Activated CD4-positive, alpha-beta T cell treated with anti-CD3 and anti-CD28 coated beads, Interleukin-2, amount 10 ng/mL, durations not matched to agents 7 days and 5 days (primary cell): Measurements from ENCODE around the gene ERC1. TPM values are rescaled to one million over a fixed set of nuclear protein-coding genes. Genes with fewer than 3 reads are reported as not detected.

Source experiments
- CTCF ChIA-PET: fragments of 350-600 bp; sonication (Branson Sonifier 250); formaldehyde crosslinking; loops from one replicate; lab custom pipeline; 2021; ENCODE audit warnings: antibody characterized with exemption; lab: Charles Lee
- POLR2A ChIA-PET: fragments of 350-600 bp; sonication (Branson Sonifier 250); formaldehyde crosslinking; loops from one replicate; lab custom pipeline; 2021; ENCODE audit warnings: antibody characterized with exemption; lab: Charles Lee
- DNase-seq: peaks from one replicate; pipeline ENCODE4 v3.0.0-alpha.2; 2020
- H3K27ac Mint-ChIP-seq: one replicate; pipeline ENCODE4 v1.8.0; 2021; ENCODE audit warnings: mild to moderate bottlenecking, moderate library complexity, mixed read lengths
- H3K27me3 Mint-ChIP-seq: one replicate; pipeline ENCODE4 v1.8.0; 2021; ENCODE audit warnings: mixed read lengths
- H3K36me3 Mint-ChIP-seq: one replicate; pipeline ENCODE4 v1.8.0; 2021; ENCODE audit warnings: low read depth, mixed read lengths
- H3K4me1 Mint-ChIP-seq: one replicate; pipeline ENCODE4 v1.8.0; 2021; ENCODE audit warnings: mixed read lengths
- H3K4me3 Mint-ChIP-seq: one replicate; pipeline ENCODE4 v1.8.0; 2021; ENCODE audit warnings: mild to moderate bottlenecking, moderate library complexity, mixed read lengths
- H3K9me3 Mint-ChIP-seq: one replicate; pipeline ENCODE4 v1.8.0; 2021; ENCODE audit warnings: mixed read lengths
- total RNA-seq, 2 experiments: library from RNA; stranded (reverse); gene quantifications; one replicate each; pipeline ENCODE4 v1.2.3, GENCODE V29; 2021

ERC1 gene
- total RNA-seq, 2 experiments from 2014 or later: 38.7 to 43.4 TPM

GRCh38 chr12:1102115-1102514 lies 111.1 kb downstream of the ERC1 start:
- ChIA-PET POLR2A (no interaction called here), CTCF (interaction anchor here (0.6 to 5.7 kb wide), 3 partner anchors 9 to 201 kb away, joined by 3 to 20 read pairs (median 7); no protein-coding TSS in a partner anchor)
- Mint-ChIP-seq H3K4me3 (no peak overlapping the region), H3K27ac (no peak overlapping the region), H3K36me3 (peaks cover 3% of the 10 kb centered on the region), H3K4me1 (peaks cover 31% of the 10 kb centered on the region), H3K27me3 (no peaks in the 10 kb centered on the region), H3K9me3 (no peaks in the 10 kb centered on the region)
- DNase-seq: no peak

GRCh38 chr12:1102791-1103450 lies 111.9 kb downstream of the ERC1 start:
- peaks cover 3% of the 10 kb centered on the region for H3K36me3 Mint-ChIP-seq
- no peaks in the 10 kb centered on the region for H3K9me3 Mint-ChIP-seq
- POLR2A ChIA-PET: no interaction called here
- no peak for DNase-seq
- CTCF ChIA-PET: interaction anchor here (0.6 to 5.7 kb wide), 4 partner anchors 10 to 288 kb away, joined by 4 to 20 read pairs (median 7); no protein-coding TSS in a partner anchor
- H3K4me1 Mint-ChIP-seq: peaks cover 37% of the 10 kb centered on the region
- H3K27ac Mint-ChIP-seq: no peak overlapping the region
- H3K27me3 Mint-ChIP-seq: no peaks in the 10 kb centered on the region
- no peak overlapping the region for H3K4me3 Mint-ChIP-seq

- H3K4me3 Mint-ChIP-seq: no peak overlapping the region
- POLR2A ChIA-PET: no interaction called here
- peaks cover 36% of the 10 kb centered on the region for H3K4me1 Mint-ChIP-seq
Observed at GRCh38 chr12:1103632-1104031, 112.6 kb downstream of the ERC1 start.

GRCh38 chr12:1104088-1104800 lies 113.2 kb downstream of the ERC1 start:
- Mint-ChIP-seq H3K9me3 (no peaks in the 10 kb centered on the region), H3K27me3 (no peaks in the 10 kb centered on the region), H3K27ac (no peak overlapping the region), H3K36me3 (peaks cover 3% of the 10 kb centered on the region), H3K4me3 (no peak overlapping the region), H3K4me1 (peaks cover 36% of the 10 kb centered on the region)
- no peak for DNase-seq
- ChIA-PET CTCF (interaction anchor here (0.6 to 5.7 kb wide), 5 partner anchors 10 to 740 kb away, joined by 3 to 20 read pairs (median 4); no protein-coding TSS in a partner anchor), POLR2A (no interaction called here)

More at GRCh38 chr12:1103632-1104031, 112.6 kb downstream of the ERC1 start:
- no peak for DNase-seq
- no peaks in the 10 kb centered on the region for H3K27me3 Mint-ChIP-seq
- H3K36me3 Mint-ChIP-seq: peaks cover 3% of the 10 kb centered on the region
- CTCF ChIA-PET: interaction anchor here (0.6 to 5.7 kb wide), 5 partner anchors 10 to 739 kb away, joined by 3 to 20 read pairs (median 4); no protein-coding TSS in a partner anchor
- no peaks in the 10 kb centered on the region for H3K9me3 Mint-ChIP-seq
- peak overlapping the region; percentile 27 for H3K27ac Mint-ChIP-seq

GRCh38 chr12:1107669-1108068 lies 116.6 kb downstream of the ERC1 start:
- Mint-ChIP-seq H3K27me3 (no peaks in the 10 kb centered on the region), H3K4me3 (no peak overlapping the region), H3K4me1 (peaks cover 34% of the 10 kb centered on the region), H3K27ac (no peak overlapping the region), H3K36me3 (peaks cover 3% of the 10 kb centered on the region), H3K9me3 (no peaks in the 10 kb centered on the region)
- ChIA-PET POLR2A (no interaction called here), CTCF (interaction anchor here (2.8 kb wide), 1 partner anchor 10 kb away, joined by 17 read pairs; no protein-coding TSS in a partner anchor)
- DNase-seq: no peak

GRCh38 chr12:1108276-1108675 lies 117.3 kb downstream of the ERC1 start:
- H3K27me3 Mint-ChIP-seq: no peaks in the 10 kb centered on the region
- H3K27ac Mint-ChIP-seq: no peak overlapping the region
- ChIA-PET POLR2A (no interaction called here), CTCF (interaction anchor here (2.8 kb wide), 1 partner anchor 10 kb away, joined by 17 read pairs; no protein-coding TSS in a partner anchor)
- H3K9me3 Mint-ChIP-seq: no peaks in the 10 kb centered on the region
- H3K4me1 Mint-ChIP-seq: peaks cover 28% of the 10 kb centered on the region
- peaks cover 3% of the 10 kb centered on the region for H3K36me3 Mint-ChIP-seq
- no peak overlapping the region for H3K4me3 Mint-ChIP-seq
- no peak for DNase-seq

GRCh38 chr12:1115484-1116231 lies 124.6 kb downstream of the ERC1 start:
- no peak overlapping the region for H3K4me3 Mint-ChIP-seq
- no peaks in the 10 kb centered on the region for H3K9me3 Mint-ChIP-seq
- H3K4me1 Mint-ChIP-seq: peaks cover 8% of the 10 kb centered on the region
- CTCF ChIA-PET: no interaction called here
- no peak for DNase-seq
- H3K27me3 Mint-ChIP-seq: no peaks in the 10 kb centered on the region
- H3K36me3 Mint-ChIP-seq: no peaks in the 10 kb centered on the region
- H3K27ac Mint-ChIP-seq: no peak overlapping the region
- POLR2A ChIA-PET: interaction anchor here (0.7 kb wide), 1 partner anchor 145 kb away, joined by 3 read pairs; no protein-coding TSS in a partner anchor

- POLR2A ChIA-PET: interaction anchor here (0.5 to 1.2 kb wide), 2 partner anchors 465 to 467 kb away, joined by 3 to 7 read pairs; no protein-coding TSS in a partner anchor
- no peaks in the 10 kb centered on the region for H3K9me3 Mint-ChIP-seq
Observed at GRCh38 chr12:1117371-1117770, 126.3 kb downstream of the ERC1 start.

GRCh38 chr12:1117970-1118563 lies 127.0 kb downstream of the ERC1 start:
- H3K9me3 Mint-ChIP-seq: no peaks in the 10 kb centered on the region

More at GRCh38 chr12:1117371-1117770, 126.3 kb downstream of the ERC1 start:
- CTCF ChIA-PET: interaction anchor here (0.6 to 2.5 kb wide), 27 partner anchors 8 to 665 kb away, joined by 3 to 34 read pairs (median 4); partner anchors contain the start of gene FBXL14
- no peaks in the 10 kb centered on the region for H3K36me3 Mint-ChIP-seq
- no peak overlapping the region for H3K4me3 Mint-ChIP-seq
- DNase-seq: no peak
- peaks cover 8% of the 10 kb centered on the region for H3K4me1 Mint-ChIP-seq
- no peak overlapping the region for H3K27ac Mint-ChIP-seq
- no peaks in the 10 kb centered on the region for H3K27me3 Mint-ChIP-seq

GRCh38 chr12:1122786-1123185 lies 131.8 kb downstream of the ERC1 start:
- CTCF ChIA-PET: interaction anchor here (0.5 to 1.3 kb wide), 2 partner anchors 55 to 482 kb away, joined by 3 to 5 read pairs; no protein-coding TSS in a partner anchor
- no peak overlapping the region for H3K27ac Mint-ChIP-seq

More at GRCh38 chr12:1117970-1118563, 127.0 kb downstream of the ERC1 start:
- peak; percentile 76 for DNase-seq
- Mint-ChIP-seq H3K36me3 (peaks cover under 1% of the 10 kb centered on the region), H3K27me3 (no peaks in the 10 kb centered on the region), H3K4me1 (peaks cover 15% of the 10 kb centered on the region), H3K27ac (no peak overlapping the region), H3K4me3 (no peak overlapping the region)
- ChIA-PET POLR2A (interaction anchor here (0.5 to 1.2 kb wide), 4 partner anchors 270 to 466 kb away, joined by 3 to 7 read pairs (median 4); no protein-coding TSS in a partner anchor), CTCF (interaction anchor here (0.5 to 2.5 kb wide), 39 partner anchors 8 to 666 kb away, joined by 3 to 34 read pairs (median 4); partner anchors contain the start of genes FBXL14 and RAD52)

GRCh38 chr12:1126091-1126490 lies 135.1 kb downstream of the ERC1 start:
- H3K27me3 Mint-ChIP-seq: no peaks in the 10 kb centered on the region
- H3K27ac Mint-ChIP-seq: peak overlapping the region; percentile 9
- POLR2A ChIA-PET: no interaction called here
- CTCF ChIA-PET: interaction anchor here (1.7 kb wide), 1 partner anchor 8 kb away, joined by 6 read pairs; no protein-coding TSS in a partner anchor
- peaks cover 4% of the 10 kb centered on the region for H3K36me3 Mint-ChIP-seq
- H3K4me3 Mint-ChIP-seq: no peak overlapping the region
- H3K9me3 Mint-ChIP-seq: no peaks in the 10 kb centered on the region
- peak; percentile 35 for DNase-seq
- H3K4me1 Mint-ChIP-seq: peaks cover 21% of the 10 kb centered on the region

More at GRCh38 chr12:1122786-1123185, 131.8 kb downstream of the ERC1 start:
- Mint-ChIP-seq H3K27me3 (no peaks in the 10 kb centered on the region), H3K4me3 (no peak overlapping the region), H3K36me3 (peaks cover 4% of the 10 kb centered on the region), H3K4me1 (peaks cover 20% of the 10 kb centered on the region), H3K9me3 (no peaks in the 10 kb centered on the region)
- DNase-seq: peak; percentile 52
- POLR2A ChIA-PET: interaction anchor here (0.6 kb wide), 1 partner anchor 9 kb away, joined by 3 read pairs; no protein-coding TSS in a partner anchor
